SK-N-SH (cell line): Measurements from ENCODE around the gene C20orf204. TPM values are rescaled to one million over a fixed set of nuclear protein-coding genes. Genes with fewer than 3 reads are reported as not detected.

Experiments
- CTCF ChIA-PET: fragments of 300-600, 350-600 bp; formaldehyde crosslinking; extraction: SDS; loops from one replicate; lab custom pipeline; 2021; lab: Yijun Ruan, JAX
- POLR2A ChIA-PET: fragments of 350-600 bp; sonication (Branson Sonifier 250); formaldehyde crosslinking; extraction: SDS; loops from one replicate; lab custom pipeline; 2020; ENCODE audit warnings: antibody characterized with exemption, inconsistent platforms; lab: Yijun Ruan, JAX
- DNase-seq: peaks from one replicate; pipeline ENCODE4 v3.0.0; 2012
- H2AFZ ChIP-seq: fragments of 200-600 bp; sonication (generic); 2 replicates; pipeline ENCODE4 v1.8.1; 2016; ENCODE audit warnings: antibody characterized with exemption, mild to moderate bottlenecking, low read depth
- H3F3A ChIP-seq: fragments of 200-600 bp; sonication (generic); replicated peaks from 2 replicates; pipeline ENCODE3; 2016; ENCODE audit warnings: antibody characterized with exemption, mild to moderate bottlenecking; ENCODE audit not compliant: insufficient read depth
- H3K27ac ChIP-seq, 2 experiments: fragments of 200-500 bp in 1 of 2; fragments of 200-600 bp in 1 of 2; sonication (Bioruptor generic) in 1 of 2; sonication (generic), shearing (Covaris generic) in 1 of 2; 2 replicates each; pipeline versions ENCODE4 v1.5.1 to v1.6.1; 2014 to 2016; ENCODE audit warnings: low read depth in 2 of 2, inconsistent platforms in 1 of 2, low read length in 1 of 2, mild to moderate bottlenecking in 1 of 2, mixed read lengths in 1 of 2
- H3K27me3 ChIP-seq: fragments of 200-600 bp; sonication (generic), shearing (Covaris generic); 2 replicates; pipeline ENCODE4 v1.6.1; 2016; ENCODE audit warnings: mixed run types; ENCODE audit not compliant: insufficient read depth
- H3K36me3 ChIP-seq, 2 experiments: fragments of 200-500 bp in 1 of 2; fragments of 200-600 bp in 1 of 2; sonication (Bioruptor generic) in 1 of 2; sonication (generic) in 1 of 2; replicated peaks in 1 of 2; 2 replicates each; pipeline versions ENCODE3 to v1.5.1; 2014 to 2016; ENCODE audit warnings: low read length in 1 of 2, mild to moderate bottlenecking in 1 of 2; ENCODE audit not compliant: insufficient read depth in 2 of 2, control insufficient read depth in 1 of 2
- H3K4me1 ChIP-seq, 2 experiments: fragments of 200-500 bp in 1 of 2; fragments of 200-600 bp in 1 of 2; sonication (Bioruptor generic) in 1 of 2; sonication (generic), shearing (Covaris generic) in 1 of 2; 2 replicates each; pipeline versions ENCODE4 v1.5.1 to v1.6.1; 2014 to 2016; ENCODE audit warnings: low read depth in 1 of 2, low read length in 1 of 2, mixed run types in 1 of 2; ENCODE audit not compliant: insufficient read depth in 2 of 2, control insufficient read depth in 1 of 2
- H3K4me2 ChIP-seq: fragments of 200-600 bp; sonication (generic), shearing (Covaris generic); 2 replicates; pipeline ENCODE4 v1.6.1; 2017; ENCODE audit warnings: mixed run types
- H3K4me3 ChIP-seq, 2 experiments: fragments of 200-500 bp in 1 of 2; fragments of 200-600 bp in 1 of 2; sonication (Bioruptor generic) in 1 of 2; sonication (generic), shearing (Covaris generic) in 1 of 2; 2 replicates each; pipeline versions ENCODE4 v1.5.1 to v1.8.1; 2014 to 2016; ENCODE audit warnings: low read depth in 2 of 2, inconsistent platforms in 1 of 2, low read length in 1 of 2, mild to moderate bottlenecking in 1 of 2, mixed read lengths in 1 of 2, moderate library complexity in 1 of 2
- H3K79me2 ChIP-seq: fragments of 200-600 bp; sonication (generic); 2 replicates; pipeline ENCODE4 v1.8.1; 2017; ENCODE audit warnings: mild to moderate bottlenecking; ENCODE audit not compliant: insufficient read depth
- H3K9ac ChIP-seq: fragments of 200-600 bp; sonication (generic); 2 replicates; pipeline ENCODE4 v1.6.1; 2017; ENCODE audit warnings: mixed run types
- H3K9me2 ChIP-seq: fragments of 200-600 bp; sonication (generic); 2 replicates; pipeline ENCODE4 v1.6.1; 2017; ENCODE audit warnings: mixed run types
- H3K9me3 ChIP-seq: fragments of 200-600 bp; sonication (generic); 2 replicates; pipeline ENCODE4 v1.6.1; 2017; ENCODE audit warnings: mixed run types, mild to moderate bottlenecking, moderate library complexity
- H4K20me1 ChIP-seq: fragments of 200-600 bp; sonication (generic); 2 replicates; pipeline ENCODE4 v1.6.1; 2017; ENCODE audit warnings: mild to moderate bottlenecking, mixed run types; ENCODE audit not compliant: insufficient read depth
- ELF1 ChIP-seq: IDR thresholded peaks from 2 replicates; pipeline ENCODE4 v1.4.0; 2012
- FOSL2 ChIP-seq: IDR thresholded peaks from 2 replicates; pipeline ENCODE4 v1.4.0; 2012; ENCODE audit warnings: low read depth, mild to moderate bottlenecking, moderate library complexity, borderline replicate concordance
- FOXM1 ChIP-seq: IDR thresholded peaks from 2 replicates; pipeline ENCODE4 v1.4.0; 2012; ENCODE audit warnings: low read depth, mild to moderate bottlenecking
- MAX ChIP-seq: IDR thresholded peaks from 2 replicates; pipeline ENCODE4 v1.4.0; 2012; ENCODE audit warnings: low read depth
- MEF2A ChIP-seq: IDR thresholded peaks from 2 replicates; pipeline ENCODE4 v1.4.0; 2012; ENCODE audit warnings: low read depth, borderline replicate concordance
- NRF1 ChIP-seq: IDR thresholded peaks from 2 replicates; pipeline ENCODE4 v1.6.1; 2012; ENCODE audit warnings: low read depth, mild to moderate bottlenecking, low read length
- POLR2AphosphoS5 ChIP-seq: IDR thresholded peaks from 2 replicates; pipeline ENCODE4 v1.6.1; 2012; ENCODE audit warnings: low read depth, low read length
- RAD21 ChIP-seq: IDR thresholded peaks from 2 replicates; pipeline ENCODE4 v1.6.1; 2012; ENCODE audit warnings: mild to moderate bottlenecking, low read length
- RCOR1 ChIP-seq: fragments of 150-350 bp; IDR thresholded peaks from 2 replicates; pipeline ENCODE4 v1.6.1; 2017; ENCODE audit warnings: antibody characterized with exemption, low read length
- RFX5 ChIP-seq: IDR thresholded peaks from 2 replicates; pipeline ENCODE4 v1.6.1; 2012; ENCODE audit warnings: mild to moderate bottlenecking, improper control_type of control experiment, low read length
- RXRA ChIP-seq: IDR thresholded peaks from 2 replicates; pipeline ENCODE4 v1.4.0; 2012; ENCODE audit warnings: low read depth, mild to moderate bottlenecking, borderline replicate concordance
- SMC3 ChIP-seq: IDR thresholded peaks from 2 replicates; pipeline ENCODE4 v1.6.1; 2012; ENCODE audit warnings: low read depth, low read length, improper control_type of control experiment
- TCF12 ChIP-seq: IDR thresholded peaks from 2 replicates; pipeline ENCODE4 v1.4.0; 2012
- TEAD4 ChIP-seq: IDR thresholded peaks from 2 replicates; pipeline ENCODE4 v1.4.0; 2012; ENCODE audit warnings: mild to moderate bottlenecking, borderline replicate concordance; ENCODE audit not compliant: insufficient read depth
- ZBTB33 ChIP-seq: IDR thresholded peaks from 2 replicates; pipeline ENCODE4 v1.4.0; 2012; ENCODE audit warnings: low read depth, borderline replicate concordance
- WGBS: methylation state at CpG from one replicate; pipeline ENCODE4 v1.1.6; 2017; ENCODE audit warnings: low lambda C conversion rate; 5-methylcytosine and 5-hydroxymethylcytosine counted together
- polyA plus RNA-seq, 3 experiments: library from polyadenylated mRNA; depleted of rRNA; stranded (reverse); fragments of >200 nt; gene quantifications; 2 replicates each; pipeline ENCODE4 v1.2.3, GENCODE V29; 2012
- TF ChIP-seq, protein P1 (sequence below): IDR thresholded peaks from 2 replicates; pipeline ENCODE4 v1.6.1; 2012; ENCODE audit warnings: mild to moderate bottlenecking, low read depth, low read length, moderate library complexity

The C20orf204 gene
- polyA plus RNA-seq, 1 of the 3 experiments (the other 2 are of a cell fraction): 0.21 TPM

GRCh38 chr20:64001607-64002011 lies 34.4 kb upstream of the C20orf204 start:
- H3K79me2 ChIP-seq: peaks cover 10% of the 10 kb centered on the region; the same call in 1 of the 2 replicates
- no peaks in the 10 kb centered on the region for H3K9me2 ChIP-seq
- no peak overlapping the region for H3K4me3 ChIP-seq
- 92% methylated on average over 6 of the region's 11 CpGs for WGBS
- no peaks in the 10 kb centered on the region for H3K4me1 ChIP-seq
- no peaks in the 10 kb centered on the region for H3K9me3 ChIP-seq
- H3F3A ChIP-seq: no peaks in the 10 kb centered on the region
- H2AFZ ChIP-seq: no peak overlapping the region
- H3K4me2 ChIP-seq: no peak overlapping the region
- no peak overlapping the region for H3K27ac ChIP-seq
- no peak for TF ChIP-seq RFX5
- TF ChIP-seq TCF12: no peak
- TF ChIP-seq, protein P1, sequence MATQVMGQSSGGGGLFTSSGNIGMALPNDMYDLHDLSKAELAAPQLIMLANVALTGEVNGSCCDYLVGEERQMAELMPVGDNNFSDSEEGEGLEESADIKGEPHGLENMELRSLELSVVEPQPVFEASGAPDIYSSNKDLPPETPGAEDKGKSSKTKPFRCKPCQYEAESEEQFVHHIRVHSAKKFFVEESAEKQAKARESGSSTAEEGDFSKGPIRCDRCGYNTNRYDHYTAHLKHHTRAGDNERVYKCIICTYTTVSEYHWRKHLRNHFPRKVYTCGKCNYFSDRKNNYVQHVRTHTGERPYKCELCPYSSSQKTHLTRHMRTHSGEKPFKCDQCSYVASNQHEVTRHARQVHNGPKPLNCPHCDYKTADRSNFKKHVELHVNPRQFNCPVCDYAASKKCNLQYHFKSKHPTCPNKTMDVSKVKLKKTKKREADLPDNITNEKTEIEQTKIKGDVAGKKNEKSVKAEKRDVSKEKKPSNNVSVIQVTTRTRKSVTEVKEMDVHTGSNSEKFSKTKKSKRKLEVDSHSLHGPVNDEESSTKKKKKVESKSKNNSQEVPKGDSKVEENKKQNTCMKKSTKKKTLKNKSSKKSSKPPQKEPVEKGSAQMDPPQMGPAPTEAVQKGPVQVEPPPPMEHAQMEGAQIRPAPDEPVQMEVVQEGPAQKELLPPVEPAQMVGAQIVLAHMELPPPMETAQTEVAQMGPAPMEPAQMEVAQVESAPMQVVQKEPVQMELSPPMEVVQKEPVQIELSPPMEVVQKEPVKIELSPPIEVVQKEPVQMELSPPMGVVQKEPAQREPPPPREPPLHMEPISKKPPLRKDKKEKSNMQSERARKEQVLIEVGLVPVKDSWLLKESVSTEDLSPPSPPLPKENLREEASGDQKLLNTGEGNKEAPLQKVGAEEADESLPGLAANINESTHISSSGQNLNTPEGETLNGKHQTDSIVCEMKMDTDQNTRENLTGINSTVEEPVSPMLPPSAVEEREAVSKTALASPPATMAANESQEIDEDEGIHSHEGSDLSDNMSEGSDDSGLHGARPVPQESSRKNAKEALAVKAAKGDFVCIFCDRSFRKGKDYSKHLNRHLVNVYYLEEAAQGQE: no peak
- no peak for TF ChIP-seq RXRA
- no peak for TF ChIP-seq ZBTB33
- no peak for TF ChIP-seq NRF1
- TF ChIP-seq MAX: no peak
- no peak for TF ChIP-seq RAD21
- no peak for TF ChIP-seq POLR2AphosphoS5
- TF ChIP-seq MEF2A: no peak
- no peak for TF ChIP-seq TEAD4
- no peak for TF ChIP-seq FOXM1
- no peak for TF ChIP-seq FOSL2
- no peak for TF ChIP-seq RCOR1
- no peak for TF ChIP-seq SMC3
- no peak for TF ChIP-seq ELF1
- no peak for DNase-seq
- peaks cover 5% of the 10 kb centered on the region; the same call in 1 of the 2 replicates for H4K20me1 ChIP-seq
- no peaks in the 10 kb centered on the region for H3K27me3 ChIP-seq
- CTCF ChIA-PET: interaction anchor here (1.7 kb wide), 1 partner anchor 37 kb away, joined by 5 read pairs; no protein-coding TSS in a partner anchor
- no peak overlapping the region for H3K9ac ChIP-seq
- POLR2A ChIA-PET: no interaction called here
- H3K36me3 ChIP-seq: peaks cover 31 to 53% of the 10 kb centered on the region in 2 experiments
